ENCODE measurements around the gene CCNY.

- TF ChIP-seq POLR2A (IDR thresholded peaks at IDR 0.05; ENCODE audit: low read depth, low read length) = no peak
- TF ChIP-seq POLR2AphosphoS5 (IDR thresholded peaks at IDR 0.05; ENCODE audit: low read depth, low read length) = no peak
Observed at GRCh38 chr10:35379226-35380137, 43.2 kb downstream of the CCNY start.

All from GM12891 (cell line).